G401 (cell line): Measurements from ENCODE around the gene VPS37B. TPM values are rescaled to one million over a fixed set of nuclear protein-coding genes. Genes with fewer than 3 reads are reported as not detected.
"Not testable (repeated sequence)": the region's sequence is repeated elsewhere in the genome, so short reads cannot be mapped to it uniquely, and the experiment has no call there.

Source experiments
- DNase-seq: peaks from one replicate; pipeline ENCODE4 v3.0.0-alpha.2; 2015; ENCODE audit warnings: low spot score
- in situ Hi-C: cut with HindIII; loops from 2 replicates; pipeline ENCODE4 v1.10.0; 2016; ENCODE audit warnings: low sequenced_read_pairs, mixed read lengths
- total RNA-seq: library from RNA; depleted of rRNA; stranded (reverse); fragments of >200 nt; shearing (Covaris generic); gene quantifications from 2 replicates; pipeline ENCODE4 v1.2.3, GENCODE V29; 2014

Gene VPS37B
- total RNA-seq, 1 experiment from 2014 or later, result 53.4 TPM

GRCh38 chr12:122886851-122887818, 8.8 kb downstream of the VPS37B start:
- in situ Hi-C loops, result no loop called here

GRCh38 chr12:122886161-122886560, 9.8 kb downstream of the VPS37B start:
- DNase-seq, result no peak
- in situ Hi-C loops, result no loop called here

More at GRCh38 chr12:122886851-122887818, 8.8 kb downstream of the VPS37B start:
- DNase-seq, result no peak

DNA sequence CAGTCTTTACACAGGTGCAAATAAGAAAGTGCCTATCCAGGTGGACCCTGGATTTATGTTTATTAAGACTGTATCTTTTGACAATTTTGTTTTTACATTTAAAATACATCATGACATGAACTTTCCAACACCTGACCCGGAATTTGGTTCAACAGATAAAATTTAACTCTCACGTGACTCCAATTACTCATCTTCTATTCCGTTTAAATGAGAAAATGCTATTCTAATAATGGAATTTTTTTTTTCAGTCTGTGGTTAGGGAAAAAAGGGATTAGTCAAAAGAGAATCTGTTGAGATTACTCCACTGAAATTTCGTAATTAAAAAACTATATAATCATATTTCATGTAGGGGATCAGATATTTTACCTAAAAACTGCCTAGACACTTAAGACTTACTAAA, 11.1 kb downstream of the VPS37B start:
- in situ Hi-C loops, result loop anchor here (5.0 kb wide), 1 partner anchor 62 kb away; no protein-coding TSS in a partner anchor
- no peak for DNase-seq

DNA sequence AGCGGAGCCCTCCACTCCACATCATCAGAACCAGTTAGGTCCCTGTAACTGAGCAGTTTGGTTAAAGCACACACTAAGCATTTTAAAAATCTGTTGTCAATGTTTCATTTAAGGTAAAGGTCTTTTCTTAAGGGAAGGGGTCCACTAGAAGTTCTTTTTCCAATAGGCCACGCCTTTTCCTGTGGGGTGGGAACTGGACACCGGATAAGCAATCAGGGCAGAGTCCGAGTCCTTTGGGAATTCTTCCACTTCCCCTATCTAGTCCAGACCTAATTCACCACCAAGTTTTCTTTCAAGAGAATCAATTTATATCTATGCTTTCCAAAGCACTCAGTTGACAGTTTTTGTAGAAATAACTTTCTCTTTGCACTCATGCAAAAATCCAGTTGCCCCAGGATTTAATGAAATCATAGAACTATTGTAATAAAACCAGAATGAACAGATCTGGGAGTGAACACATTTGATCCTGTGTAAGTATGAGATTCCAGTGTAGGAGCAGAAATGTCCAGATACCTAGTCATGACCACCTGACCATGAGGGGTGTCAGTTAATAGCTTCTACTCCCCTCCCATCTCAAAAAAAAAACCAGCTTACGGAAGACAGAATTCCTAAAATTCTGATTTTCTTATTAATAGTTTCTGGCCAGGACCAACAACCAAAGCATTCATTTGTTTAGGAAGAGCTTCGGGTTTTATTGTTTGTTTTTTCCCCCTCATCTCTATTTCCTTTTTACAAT, 11.7 kb downstream of the VPS37B start:
- DNase-seq, result no peak
- in situ Hi-C loops, result loop anchor here (5.0 kb wide), 1 partner anchor 63 kb away; no protein-coding TSS in a partner anchor

DNA sequence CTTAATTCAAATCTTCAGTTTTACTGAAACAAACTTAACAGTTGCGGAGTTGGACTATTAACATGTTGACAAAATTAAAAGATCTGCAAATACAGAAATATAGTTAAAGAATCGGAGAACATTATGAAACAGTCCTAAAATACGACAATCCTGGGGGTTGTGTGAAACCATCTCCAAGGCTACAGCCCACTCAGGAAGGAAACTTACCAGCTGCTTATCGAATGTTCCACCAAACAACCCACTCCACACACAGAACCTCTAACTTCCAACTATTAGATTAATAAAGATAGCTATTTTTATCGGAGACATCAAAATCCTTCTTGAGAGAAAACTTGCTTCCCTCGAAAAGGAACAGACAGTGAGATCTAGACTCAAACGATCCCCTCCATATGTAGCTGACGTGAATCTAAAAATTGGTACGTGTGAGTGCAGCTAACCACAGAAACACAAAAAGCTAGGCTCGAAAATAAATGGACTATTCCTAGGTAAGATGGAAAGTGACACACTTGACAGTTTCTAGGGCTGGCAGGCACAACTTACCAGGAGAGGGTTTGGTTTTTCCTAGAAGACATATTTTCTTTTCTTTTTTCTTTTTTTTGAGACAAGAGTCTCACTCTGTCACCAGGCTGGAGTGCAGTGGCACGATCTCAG, 12.9 kb downstream of the VPS37B start:
- in situ Hi-C loops, result loop anchor here (5.0 kb wide), 1 partner anchor 64 kb away; no protein-coding TSS in a partner anchor
- DNase-seq, result no peak

DNA sequence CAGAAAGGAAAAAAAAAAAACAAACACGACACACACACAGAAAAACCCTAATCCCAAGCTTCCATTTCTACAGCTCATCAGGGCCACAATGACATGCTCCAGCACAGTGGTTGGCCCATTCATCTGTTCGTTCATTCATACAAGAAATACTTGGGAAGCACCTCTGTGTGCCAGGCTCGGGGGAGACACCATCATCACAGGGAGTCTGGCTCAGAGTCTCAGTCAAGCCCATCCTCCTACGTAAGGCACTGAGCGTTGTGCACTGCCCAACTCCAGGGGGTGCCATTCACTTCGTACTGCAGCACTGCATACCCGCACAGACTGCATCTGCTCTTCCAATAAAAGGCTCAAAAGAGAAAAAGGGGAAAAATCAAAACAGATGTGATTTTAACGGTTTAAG, 15.3 kb downstream of the VPS37B start:
- in situ Hi-C loops, result loop anchor here (5.0 kb wide), 1 partner anchor 67 kb away; no protein-coding TSS in a partner anchor
- DNase-seq, result peak; percentile 59

GRCh38 chr12:122880155-122880667, 15.7 kb downstream of the VPS37B start:
- DNase-seq, result no peak
- in situ Hi-C loops, result loop anchor here (5.0 kb wide), 1 partner anchor 67 kb away; no protein-coding TSS in a partner anchor

GRCh38 chr12:122878780-122879612, 16.9 kb downstream of the VPS37B start:
- DNase-seq, result no peak
- in situ Hi-C loops, result no loop called here

DNA sequence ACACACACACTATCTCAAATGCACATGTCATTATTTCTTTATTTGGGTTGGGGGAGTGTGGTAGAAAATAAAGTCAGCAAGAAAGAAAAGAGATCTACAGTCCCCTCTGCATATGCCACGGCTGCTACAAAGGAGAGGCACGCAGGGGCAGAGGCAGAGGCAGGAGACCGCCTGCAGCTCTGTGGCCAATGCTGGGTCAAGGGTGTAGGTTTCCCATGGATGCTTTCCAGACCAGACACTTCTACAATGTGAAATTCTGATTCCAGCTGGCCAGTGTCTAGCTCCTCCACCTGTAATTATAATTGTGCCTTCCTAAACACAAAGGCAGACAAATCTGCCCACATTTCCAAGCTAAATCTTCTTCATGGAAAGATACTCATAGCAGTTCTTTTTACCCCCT, 19.2 kb downstream of the VPS37B start:
- no peak for DNase-seq
- in situ Hi-C loops, result no loop called here

- in situ Hi-C loops, DNase-seq: not testable (repeated sequence)
Observed at GRCh38 chr12:122876281-122876680, 19.6 kb downstream of the VPS37B start.

DNA sequence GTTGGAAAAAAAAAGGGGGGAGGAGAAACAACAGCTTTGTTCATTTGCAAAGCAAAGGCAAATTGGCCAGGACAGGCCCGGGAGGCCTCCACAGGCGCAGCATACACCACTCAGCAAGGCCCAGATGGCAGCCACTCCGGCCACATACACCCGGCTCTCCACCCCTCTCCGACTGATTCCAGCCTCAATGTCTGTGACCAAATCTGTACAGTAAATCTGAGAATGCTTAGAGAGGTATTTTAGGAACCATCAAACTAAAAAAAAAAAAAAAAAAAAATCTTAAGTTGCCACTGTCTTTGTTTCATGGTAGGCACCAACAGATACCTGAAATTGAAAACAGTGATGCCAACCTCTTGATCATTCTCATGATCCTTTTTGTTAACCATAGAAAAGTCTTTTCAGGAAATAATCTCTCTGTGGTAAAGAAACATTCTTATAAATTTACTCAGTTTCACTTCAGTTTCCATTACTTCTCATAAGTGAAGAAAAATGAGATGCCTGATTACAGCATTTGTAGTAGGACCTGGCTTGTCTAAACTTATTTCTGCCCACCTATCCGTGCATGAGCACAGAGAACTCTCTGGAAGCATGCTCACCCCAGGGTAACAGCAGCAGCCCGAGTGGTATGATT, 20.2 kb downstream of the VPS37B start:
- in situ Hi-C loops, result no loop called here
- DNase-seq, result peak; percentile 56

- DNase-seq, result no peak
- in situ Hi-C loops, result no loop called here
Observed at GRCh38 chr12:122874081-122874480, 21.8 kb downstream of the VPS37B start.

GRCh38 chr12:122873540-122873939, 22.4 kb downstream of the VPS37B start:
- no peak for DNase-seq
- in situ Hi-C loops, result no loop called here

GRCh38 chr12:122872815-122873361, 23.0 kb downstream of the VPS37B start:
- in situ Hi-C loops, result no loop called here
- no peak for DNase-seq

- in situ Hi-C loops, result no loop called here
- no peak for DNase-seq
Observed at GRCh38 chr12:122871851-122872780, 23.8 kb downstream of the VPS37B start.

DNA sequence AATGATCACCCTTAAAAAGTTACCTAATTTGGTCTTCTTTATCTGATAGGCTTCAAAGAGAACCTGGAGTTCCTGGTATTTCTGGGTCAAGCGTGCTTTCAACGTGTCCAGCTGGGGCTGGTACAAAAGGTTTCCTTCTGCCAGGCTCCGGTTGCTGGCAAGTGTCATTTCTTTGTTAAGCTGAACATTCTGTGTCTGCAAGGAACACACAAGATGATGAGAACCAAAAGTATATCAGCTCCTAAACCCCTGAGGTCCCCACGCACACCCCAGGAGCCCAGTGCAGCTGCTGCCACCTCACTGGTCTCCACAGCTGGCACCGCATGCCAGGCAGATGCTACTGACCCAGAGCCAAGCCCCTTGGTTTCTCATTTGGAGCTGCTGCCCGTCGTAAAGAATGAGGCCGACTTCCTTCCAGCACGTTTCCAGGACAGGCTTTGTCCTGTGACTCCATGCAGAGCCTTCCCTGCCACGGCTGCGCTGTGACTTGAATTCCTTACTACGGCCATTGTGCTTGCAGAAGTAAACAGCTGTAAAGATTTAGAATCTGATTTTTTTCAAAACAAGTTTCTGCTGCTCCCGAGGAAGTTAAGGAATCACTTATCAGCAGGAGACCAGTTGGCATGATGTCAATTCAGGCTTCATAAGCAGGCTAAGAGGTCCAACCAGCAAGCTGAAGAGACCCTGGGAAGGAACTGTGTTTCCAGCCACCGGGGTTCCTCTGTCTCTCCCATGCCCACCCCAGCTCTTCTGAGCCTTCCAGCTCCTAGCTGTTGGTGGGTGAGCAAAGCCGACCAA, 24.9 kb downstream of the VPS37B start:
- in situ Hi-C loops, result no loop called here
- peak; percentile 68 for DNase-seq
